Measurements from ENCODE around the gene KLHL2. TPM values are rescaled to one million over a fixed set of nuclear protein-coding genes. Genes with fewer than 3 reads are reported as not detected.
"Not testable (repeated sequence)": the region's sequence is repeated elsewhere in the genome, so short reads cannot be mapped to it uniquely, and the experiment has no call there.

KLHL2 gene
- total RNA-seq = 10 to 100 TPM; 18.9 to 24.6 (median 21.1) TPM
- total RNA-seq (2013) = 20.9 TPM
- 22.5 to 61.0 (median 34.5) reads per million in 29 experiments for total RNA-seq

GRCh38 chr4:165207431-165208220 lies at the start of gene KLHL2:
Gene KLHL2 (plus strand): TSS chr4:165207561. CDS start chr4:165207877, 316 bp downstream.
- peaks cover 5 to 23% of the 10 kb centered on the region in 2 experiments for H3K4me1 ChIP-seq (ENCODE audit: control insufficient read depth in 1 of 2, extremely low read depth in 1 of 2, insufficient read depth in 2 of 2, low read length in 2 of 2)
- no peaks in the 10 kb centered on the region for H3K36me3 Mint-ChIP-seq

GRCh38 chr4:165158762-165159161 lies 48.6 kb upstream of the KLHL2 start:
- no peaks in the 10 kb centered on the region for H3K36me3 ChIP-seq (ENCODE audit: control insufficient read depth in 2 of 2, extremely low read depth in 1 of 2, insufficient read depth in 1 of 2, low read length in 1 of 2)
- no peak for DNase-seq
- Mint-ChIP-seq H3K27me3 (peaks cover 9 to 19% of the 10 kb centered on the region in 2 donors), H3K27ac (no peak overlapping the region), H3K36me3 (no peaks in the 10 kb centered on the region), H3K9me3 (peaks cover 0 to 12% (median 8%) of the 10 kb centered on the region in 3 donors), H3K4me1 (no peaks in the 10 kb centered on the region), H3K4me3 (no peak overlapping the region)
- H3K4me3 ChIP-seq (ENCODE audit: control insufficient read depth in 1 of 2, extremely low read depth in 1 of 2, low read length in 1 of 2) = no peak overlapping the region
- no peaks in the 10 kb centered on the region for H3K9me3 ChIP-seq
- peaks cover 0 to 12% of the 10 kb centered on the region in 2 experiments for H3K27me3 ChIP-seq (replicated peaks in 1 of 2; ENCODE audit: control insufficient read depth in 2 of 2, extremely low read depth in 1 of 2, insufficient read depth in 2 of 2, low read length in 1 of 2)
- H3K4me1 ChIP-seq (ENCODE audit: control insufficient read depth in 1 of 2, extremely low read depth in 1 of 2, insufficient read depth in 2 of 2, low read length in 2 of 2) = no peaks in the 10 kb centered on the region
- ChIA-PET CTCF (no interaction called here), POLR2A (no interaction called here)
- H3K27ac ChIP-seq (ENCODE audit: low read length) = no peak overlapping the region
- ATAC-seq (replicated peaks in 1 of 4) = no peak

More at GRCh38 chr4:165207431-165208220, at the start of gene KLHL2:
- H3K27me3 Mint-ChIP-seq = no peaks in the 10 kb centered on the region
- under 1% methylated on average over 113 of the region's 113 CpGs for WGBS (ENCODE audit: insufficient coverage)
- H3K27me3 ChIP-seq (replicated peaks in 1 of 2; ENCODE audit: control insufficient read depth in 2 of 2, extremely low read depth in 1 of 2, insufficient read depth in 2 of 2, low read length in 1 of 2) = no peaks in the 10 kb centered on the region
- POLR2A ChIA-PET = no interaction called here
- H3K4me3 ChIP-seq (ENCODE audit: control insufficient read depth in 1 of 2, extremely low read depth in 1 of 2, low read length in 1 of 2) = peak within 1 kb of the TSS; percentile 70 to 83
- H3K9me3 Mint-ChIP-seq = no peaks in the 10 kb centered on the region
- no peaks in the 10 kb centered on the region for H3K9me3 ChIP-seq
- peaks cover 73 to 77% (median 73%) of the 10 kb centered on the region in 3 donors for H3K4me1 Mint-ChIP-seq
- H3K4me3 Mint-ChIP-seq = peak within 1 kb of the TSS; percentile 83 to 93 (median 93)
- ATAC-seq (replicated peaks in 1 of 4) (peak; percentile 81 to 87 (median 85)), DNase-seq (peak; percentile 27 to 79 (median 58))
- H3K27ac ChIP-seq (ENCODE audit: low read length) = peak within 1 kb of the TSS; percentile 57
- peak within 1 kb of the TSS; percentile 85 to 91 for H3K27ac Mint-ChIP-seq
- CTCF ChIA-PET = no interaction called here
- no peaks in the 10 kb centered on the region for H3K36me3 ChIP-seq (ENCODE audit: control insufficient read depth in 2 of 2, extremely low read depth in 1 of 2, insufficient read depth in 1 of 2, low read length in 1 of 2)

GRCh38 chr4:165164257-165164656 lies 43.1 kb upstream of the KLHL2 start:
- 80% methylated on average over 2 of the region's 2 CpGs for WGBS (ENCODE audit: insufficient coverage)
- Histone ChIP-seq H3K9me3 (peaks cover 2% of the 10 kb centered on the region), H3K4me1 (ENCODE audit: control insufficient read depth in 1 of 2, extremely low read depth in 1 of 2, insufficient read depth in 2 of 2, low read length in 2 of 2) (no peaks in the 10 kb centered on the region), H3K4me3 (ENCODE audit: control insufficient read depth in 1 of 2, extremely low read depth in 1 of 2, low read length in 1 of 2) (no peak overlapping the region), H3K27ac (ENCODE audit: low read length) (no peak overlapping the region), H3K27me3 (replicated peaks in 1 of 2; ENCODE audit: control insufficient read depth in 2 of 2, extremely low read depth in 1 of 2, insufficient read depth in 2 of 2, low read length in 1 of 2) (peaks cover 0 to 7% of the 10 kb centered on the region in 2 experiments), H3K36me3 (ENCODE audit: control insufficient read depth in 2 of 2, extremely low read depth in 1 of 2, insufficient read depth in 1 of 2, low read length in 1 of 2) (no peaks in the 10 kb centered on the region)
- CTCF ChIA-PET = interaction anchor here in 1 of 2 donors (0.5 to 0.6 kb wide), 2 partner anchors 20 to 1505 kb away, joined by 4 read pairs; no protein-coding TSS in a partner anchor
- H3K9me3 Mint-ChIP-seq = no peaks in the 10 kb centered on the region
- H3K4me3 Mint-ChIP-seq = no peak overlapping the region
- H3K27ac Mint-ChIP-seq = no peak overlapping the region
- peaks cover 7 to 10% of the 10 kb centered on the region in 2 donors for H3K27me3 Mint-ChIP-seq
- no peaks in the 10 kb centered on the region for H3K4me1 Mint-ChIP-seq
- POLR2A ChIA-PET = interaction anchor here (0.5 to 0.6 kb wide), 2 partner anchors 8 to 12 kb away, joined by 3 to 7 read pairs; no protein-coding TSS in a partner anchor
- H3K36me3 Mint-ChIP-seq = peaks cover 5% of the 10 kb centered on the region
- ATAC-seq (replicated peaks in 1 of 4) = no peak
- DNase-seq = no peak

GRCh38 chr4:165166872-165167271 lies 40.5 kb upstream of the KLHL2 start:
- DNase-seq; H3K36me3 Mint-ChIP-seq; H3K4me1 Mint-ChIP-seq; H3K27ac Mint-ChIP-seq; H3K9me3 Mint-ChIP-seq; H3K9me3 ChIP-seq; H3K27me3 Mint-ChIP-seq; H3K36me3 ChIP-seq (ENCODE audit: control insufficient read depth in 2 of 2, extremely low read depth in 1 of 2, insufficient read depth in 1 of 2, low read length in 1 of 2); H3K4me1 ChIP-seq (ENCODE audit: control insufficient read depth in 1 of 2, extremely low read depth in 1 of 2, insufficient read depth in 2 of 2, low read length in 2 of 2); H3K27me3 ChIP-seq (replicated peaks in 1 of 2; ENCODE audit: control insufficient read depth in 2 of 2, extremely low read depth in 1 of 2, insufficient read depth in 2 of 2, low read length in 1 of 2); H3K27ac ChIP-seq (ENCODE audit: low read length); H3K4me3 Mint-ChIP-seq; CTCF ChIA-PET; POLR2A ChIA-PET; H3K4me3 ChIP-seq (ENCODE audit: control insufficient read depth in 1 of 2, extremely low read depth in 1 of 2, low read length in 1 of 2); ATAC-seq (replicated peaks in 1 of 4): not testable (repeated sequence)
- WGBS (ENCODE audit: insufficient coverage) = no CpG with 5 or more reads among the region's 1 CpG

GRCh38 chr4:165167650-165168049 lies 39.7 kb upstream of the KLHL2 start:
- peaks cover 2% of the 10 kb centered on the region for H3K9me3 ChIP-seq
- H3K27me3 Mint-ChIP-seq = peaks cover 8 to 11% of the 10 kb centered on the region in 2 donors
- POLR2A ChIA-PET = no interaction called here
- peaks cover 0 to 5% of the 10 kb centered on the region in 2 experiments for H3K27me3 ChIP-seq (replicated peaks in 1 of 2; ENCODE audit: control insufficient read depth in 2 of 2, extremely low read depth in 1 of 2, insufficient read depth in 2 of 2, low read length in 1 of 2)
- 100% methylated on average over 4 of the region's 6 CpGs for WGBS (ENCODE audit: insufficient coverage)
- CTCF ChIA-PET = no interaction called here
- peaks cover 5% of the 10 kb centered on the region for H3K36me3 Mint-ChIP-seq
- no peak overlapping the region for H3K27ac Mint-ChIP-seq
- H3K36me3 ChIP-seq (ENCODE audit: control insufficient read depth in 2 of 2, extremely low read depth in 1 of 2, insufficient read depth in 1 of 2, low read length in 1 of 2) = no peaks in the 10 kb centered on the region
- no peaks in the 10 kb centered on the region for H3K4me1 Mint-ChIP-seq
- DNase-seq = no peak
- no peaks in the 10 kb centered on the region for H3K4me1 ChIP-seq (ENCODE audit: control insufficient read depth in 1 of 2, extremely low read depth in 1 of 2, insufficient read depth in 2 of 2, low read length in 2 of 2)
- H3K4me3 Mint-ChIP-seq = no peak overlapping the region
- no peak overlapping the region for H3K27ac ChIP-seq (ENCODE audit: low read length)
- H3K4me3 ChIP-seq (ENCODE audit: control insufficient read depth in 1 of 2, extremely low read depth in 1 of 2, low read length in 1 of 2) = no peak overlapping the region
- H3K9me3 Mint-ChIP-seq = no peaks in the 10 kb centered on the region
- no peak for ATAC-seq (replicated peaks in 1 of 4)

- 75% methylated on average over 2 of the region's 2 CpGs for WGBS (ENCODE audit: insufficient coverage)
- Histone ChIP-seq H3K27me3 (replicated peaks in 1 of 2; ENCODE audit: control insufficient read depth in 2 of 2, extremely low read depth in 1 of 2, insufficient read depth in 2 of 2, low read length in 1 of 2) (peaks cover 0 to 2% of the 10 kb centered on the region in 2 experiments), H3K4me3 (ENCODE audit: control insufficient read depth in 1 of 2, extremely low read depth in 1 of 2, low read length in 1 of 2) (no peak overlapping the region), H3K9me3 (no peaks in the 10 kb centered on the region), H3K4me1 (ENCODE audit: control insufficient read depth in 1 of 2, extremely low read depth in 1 of 2, insufficient read depth in 2 of 2, low read length in 2 of 2) (no peaks in the 10 kb centered on the region), H3K36me3 (ENCODE audit: control insufficient read depth in 2 of 2, extremely low read depth in 1 of 2, insufficient read depth in 1 of 2, low read length in 1 of 2) (no peaks in the 10 kb centered on the region), H3K27ac (ENCODE audit: low read length) (no peak overlapping the region)
- H3K27me3 Mint-ChIP-seq = peaks cover 9 to 11% of the 10 kb centered on the region in 2 donors
- peaks cover 0 to 9% (median 5%) of the 10 kb centered on the region in 3 donors for H3K9me3 Mint-ChIP-seq
- no peak overlapping the region for H3K4me3 Mint-ChIP-seq
- peaks cover under 1% of the 10 kb centered on the region for H3K36me3 Mint-ChIP-seq
- H3K4me1 Mint-ChIP-seq = no peaks in the 10 kb centered on the region
- no peak overlapping the region for H3K27ac Mint-ChIP-seq
- ChIA-PET CTCF (no interaction called here), POLR2A (interaction anchor here in 1 of 2 donors (0.6 kb wide), 1 partner anchor 37 kb away, joined by 9 read pairs; no protein-coding TSS in a partner anchor)
- ATAC-seq (replicated peaks in 1 of 4) (no peak), DNase-seq (no peak)
Observed at GRCh38 chr4:165170819-165171218, 36.5 kb upstream of the KLHL2 start.

All from T-cell (primary cell).